NCI-H2196 (cell line): ENCODE results near the gene ATF6.

Experiments
- DNase-seq: peaks from one replicate; lab custom pipeline; 2025; ENCODE audit not compliant: unreplicated experiment; lab: John Stamatoyannopoulos, UW

Gene ATF6

GRCh38 chr1:161956930-161957329, 190.8 kb downstream of the ATF6 start:
- DNase-seq, result no peak

- DNase-seq, result no peak
Observed at GRCh38 chr1:161958425-161958824, 192.3 kb downstream of the ATF6 start.

GRCh38 chr1:161962091-161962887, 196.2 kb downstream of the ATF6 start:
- DNase-seq, result no peak

- no peak for DNase-seq
Observed at GRCh38 chr1:161966067-161966466, 199.9 kb downstream of the ATF6 start.

GRCh38 chr1:161970036-161970435, 203.9 kb downstream of the ATF6 start:
- DNase-seq, result no peak

GRCh38 chr1:161970633-161971032, 204.5 kb downstream of the ATF6 start:
- no peak for DNase-seq

- DNase-seq, result no peak
Observed at GRCh38 chr1:161972828-161973227, 206.7 kb downstream of the ATF6 start.

- no peak for DNase-seq
Observed at GRCh38 chr1:161973924-161974845, 208.1 kb downstream of the ATF6 start.

- no peak for DNase-seq
Observed at GRCh38 chr1:161978011-161978790, 212.1 kb downstream of the ATF6 start.

GRCh38 chr1:161981126-161981525, 215.0 kb downstream of the ATF6 start:
- DNase-seq, result no peak

GRCh38 chr1:161981735-161982506, 215.8 kb downstream of the ATF6 start:
- DNase-seq, result no peak

GRCh38 chr1:161982507-161982895, 216.4 kb downstream of the ATF6 start:
- DNase-seq, result no peak

- DNase-seq, result no peak
Observed at GRCh38 chr1:161982917-161983316, 216.8 kb downstream of the ATF6 start.

- no peak for DNase-seq
Observed at GRCh38 chr1:161983725-161984124, 217.6 kb downstream of the ATF6 start.

GRCh38 chr1:161985301-161985822, 219.2 kb downstream of the ATF6 start:
- DNase-seq, result no peak

GRCh38 chr1:161986328-161986727, 220.2 kb downstream of the ATF6 start:
- no peak for DNase-seq

- no peak for DNase-seq
Observed at GRCh38 chr1:161987303-161987702, 221.2 kb downstream of the ATF6 start.

- no peak for DNase-seq
Observed at GRCh38 chr1:161987872-161988271, 221.8 kb downstream of the ATF6 start.

- no peak for DNase-seq
Observed at GRCh38 chr1:161988413-161988812, 222.3 kb downstream of the ATF6 start.

- no peak for DNase-seq
Observed at GRCh38 chr1:161989108-161989507, 223.0 kb downstream of the ATF6 start.
